HG02973 (cell line): ENCODE measurements around the gene RAD52.

Experiments used
- ATAC-seq: cut with Tn5 transposase; IDR thresholded peaks from one replicate; pipeline ENCODE4 v1.9.1; 2021; ENCODE audit warnings: moderate library complexity; ENCODE audit not compliant: unreplicated experiment

Gene RAD52

DNA sequence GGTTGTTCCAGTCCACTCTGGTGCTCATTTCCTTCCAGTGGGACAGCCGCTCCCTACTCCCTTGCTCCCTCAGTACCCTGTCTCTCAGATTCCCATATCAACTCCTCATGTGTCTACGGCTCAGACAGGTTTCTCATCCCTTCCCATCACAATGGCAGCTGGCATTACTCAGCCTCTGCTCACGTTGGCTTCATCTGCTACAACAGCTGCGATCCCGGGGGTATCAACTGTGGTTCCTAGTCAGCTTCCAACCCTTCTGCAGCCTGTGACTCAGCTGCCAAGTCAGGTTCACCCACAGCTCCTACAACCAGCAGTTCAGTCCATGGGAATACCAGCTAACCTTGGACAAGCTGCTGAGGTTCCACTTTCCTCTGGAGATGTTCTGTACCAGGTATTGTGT lies 69.9 kb downstream of the RAD52 start:
- ATAC-seq = no peak

DNA sequence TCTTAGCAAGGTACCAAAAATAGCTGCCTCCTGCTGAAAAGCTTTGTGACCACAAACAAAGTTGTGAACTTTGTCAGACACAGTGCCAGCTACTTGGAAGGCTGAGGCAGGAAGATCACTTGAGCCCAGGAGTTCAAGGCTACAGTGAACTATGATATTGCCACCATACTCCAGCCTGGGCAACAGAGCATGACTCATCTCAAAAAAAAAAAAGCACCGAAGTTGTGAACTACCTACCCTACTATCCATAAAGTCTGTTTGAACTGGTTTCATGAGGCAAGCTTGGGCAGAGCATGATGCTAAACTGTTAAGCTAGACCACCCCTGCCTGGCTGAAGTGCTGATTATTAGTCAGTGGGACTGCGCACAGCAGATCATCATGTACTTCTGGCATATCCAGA lies 75.5 kb downstream of the RAD52 start:
- no peak for ATAC-seq

DNA sequence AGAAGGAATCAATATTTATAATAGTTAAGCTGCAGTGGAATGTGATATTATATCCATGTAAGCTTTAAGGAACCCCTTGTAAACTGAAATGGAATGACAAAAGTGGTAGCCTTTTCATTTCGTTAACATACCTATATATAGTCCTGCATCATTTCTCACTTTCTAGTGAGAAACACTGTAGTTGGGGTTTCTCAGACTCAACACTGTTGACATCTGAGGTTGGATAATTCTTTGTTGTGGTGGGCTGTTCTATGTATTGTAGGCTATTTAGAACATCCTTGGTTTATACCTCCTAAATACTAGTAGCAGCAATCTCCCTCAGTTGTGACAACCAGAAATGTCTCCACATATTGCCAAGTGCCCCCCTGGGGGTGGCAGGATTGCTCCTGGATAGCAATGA lies 79.1 kb downstream of the RAD52 start:
- ATAC-seq = no peak

DNA sequence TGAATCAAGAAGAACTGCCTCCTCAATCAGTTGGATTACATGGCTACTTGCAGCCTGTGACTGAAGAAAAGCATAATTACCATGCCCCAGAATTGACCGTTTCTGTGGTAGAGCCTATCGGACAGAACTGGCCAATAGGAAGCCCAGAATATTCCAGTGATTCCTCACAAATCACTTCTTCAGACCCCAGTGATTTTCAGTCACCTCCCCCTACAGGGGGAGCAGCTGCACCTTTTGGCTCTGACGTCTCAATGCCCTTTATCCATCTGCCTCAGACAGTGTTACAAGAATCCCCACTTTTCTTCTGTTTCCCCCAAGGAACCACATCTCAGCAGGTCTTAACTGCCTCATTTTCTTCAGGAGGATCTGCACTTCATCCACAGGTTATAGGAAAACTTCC lies 80.8 kb downstream of the RAD52 start:
- no peak for ATAC-seq

DNA sequence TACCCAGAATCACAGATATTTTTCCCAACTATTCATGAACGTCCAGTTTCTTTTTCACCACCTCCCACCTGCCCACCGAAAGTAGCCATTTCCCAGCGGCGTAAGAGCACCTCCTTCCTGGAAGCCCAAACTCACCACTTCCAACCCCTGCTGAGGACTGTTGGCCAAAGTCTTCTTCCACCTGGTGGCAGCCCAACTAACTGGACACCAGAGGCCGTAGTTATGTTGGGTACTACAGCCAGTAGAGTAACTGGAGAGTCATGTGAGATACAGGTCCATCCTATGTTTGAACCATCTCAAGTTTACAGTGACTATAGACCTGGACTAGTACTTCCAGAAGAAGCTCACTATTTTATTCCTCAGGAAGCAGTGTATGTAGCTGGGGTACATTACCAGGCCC lies 81.6 kb downstream of the RAD52 start:
- ATAC-seq = no peak

DNA sequence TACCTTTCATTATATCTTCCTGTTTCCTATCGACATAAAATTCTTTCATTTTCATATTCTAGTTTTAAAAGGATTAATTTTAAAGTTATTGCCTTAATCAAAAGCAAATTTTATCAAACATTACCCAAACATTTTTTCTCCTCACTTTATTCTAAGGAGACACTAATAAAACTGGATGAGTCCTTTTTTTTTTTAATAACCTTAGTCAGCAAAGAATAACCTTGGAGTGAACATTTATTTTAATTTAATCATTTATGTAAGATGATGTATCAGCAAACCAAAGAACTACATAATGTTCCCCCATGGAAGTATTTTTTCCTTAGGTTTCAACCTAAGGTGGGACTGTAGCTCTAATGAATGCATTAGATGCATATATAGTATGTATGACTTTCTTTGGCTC lies 83.9 kb downstream of the RAD52 start:
- ATAC-seq = no peak

DNA sequence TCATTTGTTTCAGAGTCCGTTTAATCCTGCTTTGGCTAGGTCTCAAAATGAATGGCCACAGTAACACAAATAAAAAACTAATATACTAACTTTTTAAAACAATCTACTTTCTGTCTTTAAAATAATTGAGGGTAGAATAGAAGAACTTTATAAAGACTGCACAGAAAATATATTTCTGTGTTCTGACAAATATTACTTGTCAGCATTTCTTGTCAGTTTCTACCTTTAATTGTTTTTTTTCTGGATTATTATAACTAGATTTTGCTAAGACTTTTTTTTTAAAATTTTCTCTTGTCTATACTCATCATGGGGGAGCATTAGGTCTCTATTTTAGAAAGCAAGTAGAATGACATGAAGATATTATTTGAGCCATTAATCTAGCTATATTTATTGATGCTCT lies 86.2 kb downstream of the RAD52 start:
- ATAC-seq = no peak

DNA sequence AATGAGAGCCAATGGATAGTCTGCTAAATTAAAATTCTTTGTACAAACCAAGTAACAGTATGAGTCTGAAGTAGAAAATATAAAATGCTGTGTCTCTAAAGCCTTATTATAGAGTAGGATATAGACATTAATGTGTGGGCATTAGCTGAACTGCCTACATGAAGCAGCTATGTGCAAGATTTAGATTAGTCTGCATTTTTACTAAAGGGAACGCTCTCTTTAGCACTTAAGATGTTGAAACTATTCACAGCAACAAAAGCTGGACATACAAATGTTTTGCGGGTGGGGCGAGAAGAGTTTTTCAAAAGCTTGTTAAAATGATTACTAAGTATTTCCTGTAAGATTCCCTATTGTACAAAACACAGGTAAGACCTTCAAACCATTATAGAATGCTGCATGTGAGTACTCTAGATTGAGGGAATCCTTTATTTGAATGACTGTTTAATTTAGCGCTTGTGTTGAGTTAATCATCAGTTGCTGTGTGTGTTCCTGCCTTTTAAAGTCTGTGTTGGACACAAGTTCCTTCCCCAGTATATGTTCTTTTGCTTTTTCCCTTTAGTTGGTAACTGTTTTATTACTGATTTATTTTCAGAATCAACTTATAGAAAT lies 87.1 kb downstream of the RAD52 start:
- no peak for ATAC-seq
